Mononuclear cell (primary cell): ENCODE results near the gene PLD2. TPM values are rescaled to one million over a fixed set of nuclear protein-coding genes. Genes with fewer than 3 reads are reported as not detected.
"Not testable (repeated sequence)": the region's sequence is repeated elsewhere in the genome, so short reads cannot be mapped to it uniquely, and the experiment has no call there.

ENCODE experiments used
- H3K27me3 ChIP-seq: 2 replicates; pipeline ENCODE4 v1.6.0; 2011; ENCODE audit warnings: low read length, control low read depth; ENCODE audit not compliant: insufficient read depth
- H3K4me1 ChIP-seq: 2 replicates; pipeline ENCODE4 v1.5.1; 2011; ENCODE audit warnings: mild to moderate bottlenecking, low read length, control low read depth; ENCODE audit not compliant: insufficient read depth
- H3K4me3 ChIP-seq: 2 replicates; pipeline ENCODE4 v1.5.1; 2011; ENCODE audit warnings: mild to moderate bottlenecking, low read length, moderate library complexity
- H3K9me3 ChIP-seq: 2 replicates; pipeline ENCODE4 v1.5.1; 2011; ENCODE audit warnings: low read depth, mild to moderate bottlenecking, control low read depth, low read length
- total RNA-seq: library from RNA; depleted of rRNA; stranded (reverse); fragments of >200 nt; gene quantifications from one replicate; pipeline ENCODE4 v1.2.3, GENCODE V29; 2012

PLD2 gene
- total RNA-seq, 1 donor, result 7.9 TPM

DNA sequence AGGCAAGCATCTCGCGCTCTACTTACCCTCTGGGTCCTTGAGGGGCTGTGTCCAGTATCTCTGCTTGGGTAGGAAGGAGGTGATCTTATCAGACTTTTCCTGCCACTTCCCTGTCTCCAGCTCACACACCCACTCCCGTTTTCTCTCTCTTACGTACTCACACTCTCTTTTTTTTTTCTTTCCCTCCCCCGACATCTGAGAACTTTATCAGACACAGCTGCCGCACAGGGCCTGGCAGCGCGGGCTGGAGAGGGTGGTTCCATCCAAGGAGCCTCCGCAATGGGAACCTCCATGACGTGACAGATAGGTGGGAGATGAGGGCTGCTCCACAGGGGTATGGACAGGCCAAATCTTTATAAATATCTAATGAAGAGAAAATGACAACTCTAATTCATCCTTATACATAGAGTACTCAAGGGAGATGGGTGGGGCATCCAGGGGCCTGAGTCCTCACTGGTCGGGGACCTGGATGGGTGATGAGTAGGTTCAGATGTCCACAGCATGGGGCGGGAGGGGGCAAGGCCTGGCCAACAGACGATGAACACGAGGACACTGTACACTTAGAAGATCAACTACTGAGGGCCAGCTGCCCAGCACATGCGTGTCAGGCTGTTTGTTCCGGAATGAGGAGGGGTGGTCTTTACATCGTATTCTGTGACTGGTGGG lies 49.5 kb downstream of the PLD2 start:
- no peaks in the 10 kb centered on the region for H3K27me3 ChIP-seq
- peaks cover 15% of the 10 kb centered on the region for H3K4me1 ChIP-seq
- H3K4me3 ChIP-seq, result no peak overlapping the region
- no peaks in the 10 kb centered on the region for H3K9me3 ChIP-seq

DNA sequence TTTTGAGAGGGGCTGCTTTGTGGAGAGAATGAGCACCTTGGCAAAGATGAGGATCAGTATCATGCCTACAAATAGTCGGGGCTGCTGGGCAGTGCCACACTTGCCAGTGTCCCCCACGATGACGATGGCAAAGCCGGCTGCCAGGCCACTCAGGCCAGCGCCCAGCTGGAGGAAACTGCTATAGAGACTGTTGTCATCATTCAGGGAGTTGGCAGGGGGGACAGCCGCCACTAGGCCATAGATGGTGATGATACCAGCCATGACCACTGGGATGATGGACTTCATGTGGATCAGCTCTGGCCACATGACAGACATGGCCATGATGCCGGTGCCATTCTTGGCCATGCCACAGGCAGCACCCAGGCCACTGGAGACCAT lies 50.0 kb downstream of the PLD2 start:
- Histone ChIP-seq H3K4me3 (no peak overlapping the region), H3K4me1 (peaks cover 11% of the 10 kb centered on the region), H3K27me3 (no peaks in the 10 kb centered on the region), H3K9me3 (no peaks in the 10 kb centered on the region)

- not testable (repeated sequence) for H3K9me3 ChIP-seq, H3K27me3 ChIP-seq, H3K4me3 ChIP-seq
- H3K4me1 ChIP-seq, result peaks cover 11% of the 10 kb centered on the region
These were observed 50.4 kb downstream of the PLD2 start for GRCh38 chr17:4857347-4857746.

DNA sequence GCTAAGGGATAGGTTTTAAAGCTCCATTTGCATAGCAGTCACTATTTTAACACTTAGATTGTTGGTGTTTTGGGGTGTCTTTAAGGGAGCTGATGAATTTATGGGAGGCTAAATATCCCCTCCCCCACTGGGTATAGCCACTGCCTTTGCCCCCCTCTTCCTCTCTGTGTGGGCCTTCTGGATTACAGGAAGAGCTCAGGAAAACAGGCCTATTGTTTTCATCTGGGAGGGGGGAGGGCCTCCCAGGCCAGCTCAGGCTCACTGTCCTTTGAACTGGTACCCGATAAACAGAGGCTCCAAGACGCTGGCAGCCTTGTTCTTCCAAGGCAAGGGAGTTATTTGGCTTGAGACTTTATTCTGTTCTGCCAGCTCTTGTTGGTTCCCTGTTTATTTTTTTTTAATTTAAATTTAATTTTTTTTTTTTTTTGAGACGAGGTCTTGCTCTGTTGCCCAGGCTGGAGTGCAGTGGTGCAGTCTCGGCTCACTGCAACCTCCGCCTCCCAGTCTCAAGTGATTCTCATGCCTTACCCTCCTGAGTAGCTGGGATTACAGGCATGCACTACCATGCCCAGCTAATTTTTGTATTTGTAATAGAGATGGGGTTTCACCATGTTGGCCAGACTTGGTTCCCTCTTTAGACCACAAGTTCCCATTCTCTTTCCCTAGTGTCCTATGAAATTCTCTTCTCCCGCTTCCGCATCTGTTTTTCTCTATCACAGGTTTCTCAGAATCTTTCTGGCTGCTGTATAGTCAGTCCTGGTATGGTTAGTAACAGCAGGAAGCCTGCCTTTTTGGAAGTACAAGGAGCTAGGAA lies 51.3 kb downstream of the PLD2 start:
- Histone ChIP-seq H3K27me3 (no peaks in the 10 kb centered on the region), H3K4me1 (peaks cover 11% of the 10 kb centered on the region), H3K4me3 (no peak overlapping the region), H3K9me3 (no peaks in the 10 kb centered on the region)

GRCh38 chr17:4858882-4859260 lies 51.9 kb downstream of the PLD2 start:
- Histone ChIP-seq H3K9me3 (no peaks in the 10 kb centered on the region), H3K4me1 (peaks cover 11% of the 10 kb centered on the region)

DNA sequence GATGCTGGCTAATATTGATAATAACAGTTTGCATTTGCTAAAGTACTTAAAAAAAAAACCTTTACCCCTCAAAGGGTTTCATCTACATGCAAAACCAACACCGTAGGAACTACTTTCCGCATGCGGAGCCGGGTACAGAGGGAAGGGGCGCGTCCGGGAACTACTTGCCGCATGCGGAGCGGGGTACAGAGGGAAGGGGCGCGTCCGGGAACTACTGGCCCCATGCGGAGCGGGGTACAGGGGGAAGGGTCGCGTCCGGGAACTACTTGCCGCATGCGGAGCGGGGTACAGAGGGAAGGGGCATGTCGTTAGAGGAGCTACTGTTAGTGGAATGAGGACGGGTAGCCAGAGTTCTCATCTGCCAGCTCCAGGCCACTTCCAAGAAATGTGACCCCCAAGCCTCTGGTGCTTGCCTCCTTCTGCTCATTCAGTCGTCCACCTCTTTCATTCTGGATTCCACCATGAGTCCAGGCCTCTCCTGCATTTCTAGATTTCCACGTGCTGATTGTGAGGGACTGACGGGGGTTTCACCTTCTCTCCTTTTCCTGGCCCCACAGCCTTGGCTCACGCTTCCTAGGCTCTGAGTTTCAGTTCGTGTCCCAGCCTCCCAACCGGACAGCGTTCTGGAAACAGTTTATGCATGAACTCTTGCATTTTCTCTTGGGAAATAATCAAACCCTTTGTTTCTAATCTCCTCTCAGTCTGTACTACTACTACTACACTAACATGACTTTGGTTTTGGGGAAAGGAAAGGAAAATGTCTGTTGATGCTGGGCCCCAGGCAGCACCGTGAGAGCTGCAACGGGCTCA lies 53.1 kb downstream of the PLD2 start:
- H3K4me1 ChIP-seq, result peaks cover 11% of the 10 kb centered on the region
- no peak overlapping the region for H3K4me3 ChIP-seq
- H3K27me3 ChIP-seq, result no peaks in the 10 kb centered on the region
- H3K9me3 ChIP-seq, result no peaks in the 10 kb centered on the region

More at GRCh38 chr17:4858882-4859260, 51.9 kb downstream of the PLD2 start:
- Histone ChIP-seq H3K27me3 (no peaks in the 10 kb centered on the region), H3K4me3 (no peak overlapping the region)

GRCh38 chr17:4860651-4861050 lies 53.7 kb downstream of the PLD2 start:
- Histone ChIP-seq H3K9me3 (no peaks in the 10 kb centered on the region), H3K4me1 (peaks cover 11% of the 10 kb centered on the region), H3K27me3 (no peaks in the 10 kb centered on the region), H3K4me3 (no peak overlapping the region)

DNA sequence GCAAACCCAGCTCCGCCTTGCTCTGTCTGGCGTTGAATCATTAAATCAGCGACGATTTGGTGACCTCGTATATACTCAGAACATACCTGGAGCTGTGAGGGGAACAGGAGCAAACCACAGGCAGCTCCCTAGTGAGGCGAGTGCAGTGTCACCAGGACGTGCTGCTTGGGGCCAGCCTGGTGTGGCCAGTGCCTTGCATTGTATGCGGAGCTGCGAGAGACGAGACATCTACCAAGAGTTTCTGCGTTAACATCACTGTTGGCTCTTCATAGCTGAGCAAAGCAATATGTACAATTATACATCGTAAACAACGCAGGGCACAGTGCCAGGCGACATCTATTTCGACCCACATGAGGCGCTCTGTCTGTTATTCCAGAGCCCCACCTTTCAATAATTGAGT lies 54.1 kb downstream of the PLD2 start:
- Histone ChIP-seq H3K4me3 (no peak overlapping the region), H3K27me3 (no peaks in the 10 kb centered on the region), H3K4me1 (peaks cover 11% of the 10 kb centered on the region), H3K9me3 (no peaks in the 10 kb centered on the region)

GRCh38 chr17:4862720-4863119 lies 55.8 kb downstream of the PLD2 start:
- Histone ChIP-seq H3K4me3 (no peak overlapping the region), H3K4me1 (peaks cover 9% of the 10 kb centered on the region), H3K9me3 (no peaks in the 10 kb centered on the region), H3K27me3 (no peaks in the 10 kb centered on the region)

GRCh38 chr17:4863321-4863720 lies 56.4 kb downstream of the PLD2 start:
- Histone ChIP-seq H3K4me1 (peaks cover 3% of the 10 kb centered on the region), H3K9me3 (no peaks in the 10 kb centered on the region), H3K4me3 (no peak overlapping the region), H3K27me3 (no peaks in the 10 kb centered on the region)

- H3K27me3 ChIP-seq, H3K9me3 ChIP-seq, H3K4me3 ChIP-seq: not testable (repeated sequence)
- H3K4me1 ChIP-seq, result peaks cover 19% of the 10 kb centered on the region
These were observed 60.6 kb downstream of the PLD2 start for GRCh38 chr17:4867535-4867934.

GRCh38 chr17:4869058-4869998 lies 62.4 kb downstream of the PLD2 start:
- H3K9me3 ChIP-seq, H3K4me3 ChIP-seq, H3K27me3 ChIP-seq: not testable (repeated sequence)
- H3K4me1 ChIP-seq, result peaks cover 19% of the 10 kb centered on the region

- Histone ChIP-seq H3K9me3 (no peaks in the 10 kb centered on the region), H3K27me3 (no peaks in the 10 kb centered on the region), H3K4me1 (peaks cover 19% of the 10 kb centered on the region), H3K4me3 (no peak overlapping the region)
These were observed 63.9 kb downstream of the PLD2 start for GRCh38 chr17:4870855-4871254.

DNA sequence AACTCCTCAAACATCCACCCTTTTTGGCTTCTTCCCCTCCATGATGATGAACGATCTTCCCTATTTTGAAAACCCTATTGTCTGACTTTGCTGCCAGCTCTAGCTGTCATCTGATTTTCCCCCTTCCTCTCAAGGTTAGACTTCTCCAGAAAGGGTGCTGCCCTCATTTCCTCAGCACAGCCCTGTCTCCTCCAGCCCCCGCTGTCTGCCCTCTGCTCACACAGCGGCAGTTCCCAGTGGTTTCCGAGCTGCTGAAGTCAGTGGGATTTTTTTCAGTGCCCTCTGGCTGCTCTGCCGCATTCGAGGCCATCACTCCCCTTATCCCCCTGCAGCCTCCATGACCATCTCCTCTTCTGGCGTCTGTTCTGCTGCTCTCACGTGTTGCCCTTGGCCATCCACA lies 65.8 kb downstream of the PLD2 start:
- Histone ChIP-seq H3K4me3 (no peak overlapping the region), H3K9me3 (no peaks in the 10 kb centered on the region), H3K27me3 (no peaks in the 10 kb centered on the region), H3K4me1 (peaks cover 23% of the 10 kb centered on the region)
